H1 (cell line): ENCODE measurements around the gene COPS2. TPM values are rescaled to one million over a fixed set of nuclear protein-coding genes. Genes with fewer than 3 reads are reported as not detected.

Source experiments
- CTCF ChIA-PET: fragments of 300-600 bp; sonication (Branson Sonifier 250); formaldehyde crosslinking; loops from one replicate; lab custom pipeline; 2021; ENCODE audit not compliant: partially characterized antibody; lab: Charles Lee
- POLR2A ChIA-PET: fragments of 300-600 bp; sonication (Branson Sonifier 250); formaldehyde crosslinking; loops from one replicate; lab custom pipeline; 2021; ENCODE audit warnings: inconsistent platforms; ENCODE audit not compliant: partially characterized antibody; lab: Charles Lee
- DNase-seq, 2 experiments: peaks; one replicate each; pipeline versions ENCODE4 v3.0.0 to v3.0.0-alpha.2; 2010 to 2022; ENCODE audit warnings: low spot score in 2 of 2, low read depth in 1 of 2, mixed read lengths in 1 of 2
- FAIRE-seq: peaks from 2 replicates; lab custom pipeline; 2011; peaks lifted over from hg19 to GRCh38; lab: Jason Lieb, UNC
- H2AFZ ChIP-seq: 2 replicates; pipeline ENCODE4 v1.8.1; 2012; ENCODE audit warnings: low read length, inconsistent platforms
- H2AK5ac ChIP-seq: 2 replicates; pipeline ENCODE4 v1.6.1; 2013; ENCODE audit warnings: low read depth, low read length
- H2BK120ac ChIP-seq: replicated peaks from 2 replicates; pipeline ENCODE3; 2013; ENCODE audit warnings: low read depth, low read length, inconsistent platforms
- H2BK12ac ChIP-seq: 2 replicates; pipeline ENCODE4 v1.6.1; 2013; ENCODE audit warnings: low read depth, low read length
- H2BK15ac ChIP-seq: 2 replicates; pipeline ENCODE4 v1.6.1; 2013; ENCODE audit warnings: low read length
- H2BK20ac ChIP-seq: 2 replicates; pipeline ENCODE4 v1.6.1; 2013; ENCODE audit warnings: low read length
- H2BK5ac ChIP-seq: 2 replicates; pipeline ENCODE4 v1.6.1; 2013; ENCODE audit warnings: low read depth, low read length
- H3K14ac ChIP-seq: 2 replicates; pipeline ENCODE4 v1.6.1; 2013; ENCODE audit warnings: inconsistent platforms; ENCODE audit not compliant: insufficient read length
- H3K18ac ChIP-seq: 2 replicates; pipeline ENCODE4 v1.6.1; 2013; ENCODE audit warnings: low read length; ENCODE audit errors: extremely low read depth
- H3K23ac ChIP-seq: 2 replicates; pipeline ENCODE4 v1.6.1; 2013; ENCODE audit warnings: inconsistent platforms; ENCODE audit not compliant: insufficient read length
- H3K23me2 ChIP-seq: 2 replicates; pipeline ENCODE4 v1.6.1; 2013; ENCODE audit warnings: low read depth, low read length
- H3K27ac ChIP-seq: 2 replicates; pipeline ENCODE4 v1.6.1; 2011; ENCODE audit warnings: low read depth, low read length, inconsistent platforms
- H3K27me3 ChIP-seq, 4 experiments: replicated peaks in 1 of 4; 1 replicate in 1 of 4; 2 replicates in 3 of 4; pipeline versions ENCODE4 v1.6.1 to v1.8.1; 2011 to 2013; ENCODE audit warnings: low read length in 3 of 4, mild to moderate bottlenecking in 3 of 4, inconsistent platforms in 2 of 4, mixed read lengths in 2 of 4, moderate library complexity in 1 of 4; ENCODE audit not compliant: control insufficient read depth in 3 of 4, insufficient read depth in 3 of 4; ENCODE audit errors: extremely low read depth in 1 of 4
- H3K36me3 ChIP-seq, 4 experiments: 2 replicates each; pipeline versions ENCODE4 v1.6.1 to v1.8.1; 2011 to 2013; ENCODE audit warnings: mild to moderate bottlenecking in 4 of 4, low read length in 3 of 4, moderate library complexity in 2 of 4, control low read depth in 1 of 4, inconsistent platforms in 1 of 4; ENCODE audit not compliant: insufficient read depth in 4 of 4, control insufficient read depth in 2 of 4
- H3K4ac ChIP-seq: replicated peaks from 2 replicates; pipeline ENCODE3; 2013; ENCODE audit warnings: low read length, low read depth, mixed read lengths, inconsistent platforms; ENCODE audit not compliant: insufficient read length
- H3K4me1 ChIP-seq, 4 experiments: replicated peaks in 1 of 4; 1 replicate in 1 of 4; 2 replicates in 3 of 4; pipeline versions ENCODE4 v1.6.1 to v1.8.1; 2011 to 2013; ENCODE audit warnings: low read length in 3 of 4, inconsistent platforms in 2 of 4, mixed read lengths in 1 of 4; ENCODE audit not compliant: insufficient read depth in 4 of 4, control insufficient read depth in 3 of 4
- H3K4me2 ChIP-seq, 2 experiments: 2 replicates each; pipeline versions ENCODE4 v1.6.1 to v1.8.1; 2011 to 2013; ENCODE audit warnings: low read depth in 2 of 2, low read length in 2 of 2, control low read depth in 1 of 2, inconsistent platforms in 1 of 2, mild to moderate bottlenecking in 1 of 2; ENCODE audit not compliant: insufficient read depth in 1 of 2
- H3K4me3 ChIP-seq, 4 experiments: fragments of 200-600, 300-600 bp in 1 of 4; sonication (generic), shearing (Covaris generic), sonication (Bioruptor Twin) in 1 of 4; 2 replicates each; pipeline versions ENCODE4 v1.5.1 to v1.8.1; 2011 to 2016; ENCODE audit warnings: low read length in 4 of 4, low read depth in 3 of 4, control low read depth in 2 of 4, inconsistent platforms in 2 of 4, mild to moderate bottlenecking in 2 of 4, mixed read lengths in 1 of 4, moderate library complexity in 1 of 4; ENCODE audit not compliant: insufficient read depth in 2 of 4; ENCODE audit errors: extremely low read depth in 1 of 4
- H3K56ac ChIP-seq: replicated peaks from 2 replicates; pipeline ENCODE3; 2013; ENCODE audit warnings: low read depth, mild to moderate bottlenecking, mixed read lengths, low read length, inconsistent platforms; ENCODE audit not compliant: insufficient read length
- H3K79me1 ChIP-seq: 2 replicates; pipeline ENCODE4 v1.6.1; 2013; ENCODE audit warnings: low read depth, low read length, control low read depth
- H3K79me2 ChIP-seq, 2 experiments: 2 replicates each; pipeline versions ENCODE4 v1.6.1 to v1.8.1; 2012 to 2013; ENCODE audit warnings: low read length in 2 of 2, mild to moderate bottlenecking in 2 of 2, inconsistent platforms in 1 of 2; ENCODE audit not compliant: insufficient read depth in 2 of 2, control insufficient read depth in 1 of 2
- H3K9ac ChIP-seq, 4 experiments: replicated peaks in 1 of 4; 1 replicate in 1 of 4; 2 replicates in 3 of 4; pipeline versions ENCODE4 v1.6.1 to v1.8.1; 2011 to 2013; ENCODE audit warnings: low read depth in 3 of 4, low read length in 3 of 4, control low read depth in 2 of 4, mild to moderate bottlenecking in 2 of 4, moderate library complexity in 2 of 4, inconsistent platforms in 1 of 4; ENCODE audit errors: extremely low read depth in 1 of 4
- H3K9me3 ChIP-seq, 2 experiments: 2 replicates each; pipeline versions ENCODE4 v1.6.1 to v1.8.1; 2012 to 2013; ENCODE audit warnings: mild to moderate bottlenecking in 2 of 2, moderate library complexity in 2 of 2, control low read depth in 1 of 2, inconsistent platforms in 1 of 2, low read depth in 1 of 2, low read length in 1 of 2, mixed read lengths in 1 of 2; ENCODE audit not compliant: insufficient read depth in 2 of 2
- H4K20me1 ChIP-seq, 2 experiments: replicated peaks in 1 of 2; 2 replicates each; pipeline versions ENCODE3 to v1.8.1; 2011 to 2013; ENCODE audit warnings: inconsistent platforms in 2 of 2, low read length in 2 of 2, mild to moderate bottlenecking in 1 of 2; ENCODE audit not compliant: insufficient read depth in 2 of 2, control insufficient read depth in 1 of 2
- H4K5ac ChIP-seq: 2 replicates; pipeline ENCODE4 v1.6.1; 2013; ENCODE audit warnings: low read length, low read depth, mixed read lengths, inconsistent platforms; ENCODE audit not compliant: insufficient read length
- H4K8ac ChIP-seq: 2 replicates; pipeline ENCODE4 v1.8.0; 2013; ENCODE audit warnings: mild to moderate bottlenecking, moderate library complexity, low read length, inconsistent platforms; ENCODE audit not compliant: insufficient read depth; ENCODE audit errors: extremely low read depth
- H4K91ac ChIP-seq: replicated peaks from 2 replicates; pipeline ENCODE3; 2013; ENCODE audit warnings: low read length, mixed read lengths, inconsistent platforms; ENCODE audit not compliant: insufficient read length
- ASH2L ChIP-seq: fragments of 200-600, 300-600 bp; sonication (generic); IDR thresholded peaks from one replicate; pipeline ENCODE4 v1.7.1; 2017; ENCODE audit warnings: low read length
- CHD2 ChIP-seq: IDR thresholded peaks from 2 replicates; pipeline ENCODE4 v1.6.1; 2012; ENCODE audit warnings: low read length, improper control_type of control experiment
- CTBP2 ChIP-seq: IDR thresholded peaks from 2 replicates; pipeline ENCODE4 v1.7.0; 2011; ENCODE audit warnings: borderline replicate concordance, mild to moderate bottlenecking, moderate library complexity, mixed read lengths, low read length; ENCODE audit not compliant: insufficient read depth, insufficient read length
- EZH2 ChIP-seq: fragments of 200-600 bp; sonication (generic); IDR thresholded peaks from 2 replicates; pipeline ENCODE4 v1.7.1; 2012; ENCODE audit warnings: low read depth, mild to moderate bottlenecking, moderate library complexity, low read length, inconsistent platforms; ENCODE audit not compliant: severe bottlenecking
- HDAC2 ChIP-seq, 2 experiments: fragments of 300-600 bp in 1 of 2; sonication (generic) in 1 of 2; IDR thresholded peaks; 2 replicates each; pipeline ENCODE4 v1.6.1; 2011 to 2012; ENCODE audit warnings: low read depth in 2 of 2, low read length in 2 of 2, mild to moderate bottlenecking in 2 of 2, moderate library complexity in 2 of 2, borderline replicate concordance in 1 of 2, inconsistent platforms in 1 of 2
- JUN ChIP-seq: IDR thresholded peaks from 2 replicates; pipeline ENCODE4 v1.6.1; 2011; ENCODE audit warnings: low read depth, mild to moderate bottlenecking, improper control_type of control experiment, low read length
- JUND ChIP-seq: IDR thresholded peaks from 2 replicates; pipeline ENCODE4 v1.6.1; 2011; ENCODE audit warnings: mild to moderate bottlenecking, improper control_type of control experiment, low read length
- MAFK ChIP-seq: IDR thresholded peaks from 2 replicates; pipeline ENCODE4 v1.6.1; 2012; ENCODE audit warnings: low read depth, mild to moderate bottlenecking, improper control_type of control experiment, low read length
- NANOG ChIP-seq: IDR thresholded peaks from 2 replicates; pipeline ENCODE4 v1.6.1; 2011; ENCODE audit warnings: low read length, low read depth, mild to moderate bottlenecking, inconsistent platforms; ENCODE audit not compliant: insufficient read depth, poor library complexity, severe bottlenecking
- NRF1 ChIP-seq: IDR thresholded peaks from 2 replicates; pipeline ENCODE4 v1.6.1; 2011; ENCODE audit warnings: mild to moderate bottlenecking, low read depth, low read length, improper control_type of control experiment
- POLR2AphosphoS5 ChIP-seq: IDR thresholded peaks from 2 replicates; pipeline ENCODE4 v1.6.1; 2011; ENCODE audit warnings: low read depth, low read length
- RAD21 ChIP-seq, 2 experiments: IDR thresholded peaks in 1 of 2; conservative IDR thresholded peaks in 1 of 2; 2 replicates each; pipeline ENCODE4 v1.6.1; 2011; ENCODE audit warnings: low read depth in 2 of 2, low read length in 2 of 2, improper control_type of control experiment in 1 of 2, inconsistent platforms in 1 of 2, mild to moderate bottlenecking in 1 of 2, moderate library complexity in 1 of 2
- RFX5 ChIP-seq: IDR thresholded peaks from 2 replicates; pipeline ENCODE4 v1.6.1; 2011; ENCODE audit warnings: low read depth, low read length, improper control_type of control experiment, borderline replicate concordance
- SP1 ChIP-seq: IDR thresholded peaks from 2 replicates; pipeline ENCODE4 v1.6.1; 2011; ENCODE audit warnings: low read depth, low read length
- TEAD4 ChIP-seq: IDR thresholded peaks from 2 replicates; pipeline ENCODE4 v1.6.1; 2012; ENCODE audit warnings: low read depth, low read length, inconsistent platforms, mixed read lengths
- WGBS, 2 experiments: shearing (Covaris generic) in 1 of 2; methylation state at CpG; one replicate each; pipeline versions ENCODE4 v1.1.6 to v1.1.7; 2013 to 2015; ENCODE audit warnings: low lambda C conversion rate in 2 of 2, mixed read lengths in 2 of 2, inconsistent platforms in 1 of 2, low coverage in 1 of 2, missing lambda C conversion rate in 1 of 2; ENCODE audit not compliant: insufficient replicate concordance in 2 of 2, insufficient coverage in 1 of 2, insufficient read length in 1 of 2; ENCODE audit errors: extremely low coverage in 1 of 2, missing lambda C conversion rate in 1 of 2; 5-methylcytosine and 5-hydroxymethylcytosine counted together
- polyA plus RNA-seq, 7 experiments: library from polyadenylated mRNA; depleted of rRNA in 3 of 7; stranded (reverse) in 5 of 7; unstranded in 2 of 7; fragments of >200 nt in 5 of 7; fragments of 200-250 nt in 2 of 7; gene quantifications; 1 replicate in 5 of 7; 2 replicates in 1 of 7; 4 replicates in 1 of 7; pipeline versions ENCODE4 v1.2.1 to v1.2.3, GENCODE V29; 2011 to 2013; ENCODE audit warnings: missing spikeins in 2 of 7, mixed read lengths in 2 of 7
- total RNA-seq: library from RNA; stranded (reverse); fragmentation: NEBNext Ultra II Directional; extraction: Animal tissue kit (Norgen Biotek cat#: 25700); gene quantifications from 2 replicates; pipeline ENCODE4 v1.2.1, GENCODE V29; 2021

COPS2 gene
- total and polyA plus RNA-seq, 2 of the 8 experiments (the other 6 are each of a cell fraction or from before 2014, with no cell fraction given), result 17.7 to 85.1 TPM

DNA sequence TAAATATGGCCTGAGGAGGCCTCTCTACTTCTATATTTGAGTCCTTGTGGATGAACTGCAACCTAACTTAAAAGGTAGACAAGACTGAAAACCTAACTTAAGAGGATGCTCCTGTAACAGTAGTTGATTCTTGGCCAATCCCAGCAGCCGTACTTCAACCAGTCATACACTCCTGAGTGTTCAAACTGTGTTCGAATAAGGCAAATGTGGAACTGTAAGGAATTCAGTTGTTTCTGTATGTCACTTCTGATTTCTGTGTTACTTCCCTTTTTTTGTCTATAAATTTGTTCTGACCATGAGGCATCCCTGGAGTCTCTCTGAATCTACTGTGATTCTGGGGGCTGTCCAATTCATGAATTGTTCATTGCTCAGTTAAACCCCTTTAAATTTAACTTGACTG is 35.2 kb upstream of the COPS2 start:
- FAIRE-seq, result no peak
- peaks cover 0 to 20% of the 10 kb centered on the region in 2 experiments; a peak in 1 of 4 replicates for H3K79me2 ChIP-seq
- no peak for TF ChIP-seq ASH2L
- no peak for TF ChIP-seq RAD21 (IDR thresholded peaks at IDR 0.05 in 1 of 2, conservative IDR thresholded peaks at IDR 0.05 in 1 of 2; ENCODE audit: low read depth in 2 of 2, low read length in 2 of 2)
- no peak for TF ChIP-seq MAFK
- TF ChIP-seq HDAC2 (IDR thresholded peaks at IDR 0.05; ENCODE audit: borderline replicate concordance in 1 of 2, low read depth in 2 of 2, low read length in 2 of 2), result no peak
- TF ChIP-seq EZH2, result no peak
- no peak for TF ChIP-seq POLR2AphosphoS5
- no peak for TF ChIP-seq NRF1
- no peak for TF ChIP-seq NANOG
- TF ChIP-seq CHD2, result no peak
- TF ChIP-seq SP1, result no peak
- TF ChIP-seq JUND, result no peak
- TF ChIP-seq RFX5, result no peak
- TF ChIP-seq TEAD4, result no peak
- no peak for TF ChIP-seq JUN
- TF ChIP-seq CTBP2, result no peak

More for the DNA sequence above, 35.2 kb upstream of the COPS2 start:
- no peak overlapping the region for H3K18ac ChIP-seq
- WGBS, 2 experiments, result 95% methylated on average over 2 of the region's 2 CpGs; no CpG with 5 or more reads in 1 of the 2 experiments
- no peak overlapping the region for H2BK5ac ChIP-seq
- no peak overlapping the region for H3K23ac ChIP-seq
- H4K8ac ChIP-seq, result no peak overlapping the region
- H3K27me3 ChIP-seq, result no peaks in the 10 kb centered on the region
- H2BK12ac ChIP-seq, result no peak overlapping the region
- H3K4me3 ChIP-seq, result no peak overlapping the region
- POLR2A ChIA-PET, result no interaction called here
- no peak overlapping the region for H2BK20ac ChIP-seq
- DNase-seq, result no peak
- H2AFZ ChIP-seq, result no peak overlapping the region
- H3K36me3 ChIP-seq, result no peaks in the 10 kb centered on the region
- H4K91ac ChIP-seq, result no peak overlapping the region
- H3K56ac ChIP-seq, result no peak overlapping the region
- H3K14ac ChIP-seq, result no peak overlapping the region
- no peaks in the 10 kb centered on the region for H4K20me1 ChIP-seq
- H3K27ac ChIP-seq, result no peak overlapping the region
- no peak overlapping the region for H2BK15ac ChIP-seq
- CTCF ChIA-PET, result no interaction called here
- no peak overlapping the region for H3K4me2 ChIP-seq
- H3K4me1 ChIP-seq, result peaks cover 4 to 11% (median 9%) of the 10 kb centered on the region in 4 experiments; a peak in 6 of 7 replicates
- H4K5ac ChIP-seq, result no peak overlapping the region
- H3K9ac ChIP-seq, result no peak overlapping the region
- H2BK120ac ChIP-seq, result no peak overlapping the region
- H3K4ac ChIP-seq, result no peak overlapping the region
- no peaks in the 10 kb centered on the region for H3K79me1 ChIP-seq
- H3K9me3 ChIP-seq, result no peaks in the 10 kb centered on the region
- H2AK5ac ChIP-seq, result no peak overlapping the region
- no peaks in the 10 kb centered on the region for H3K23me2 ChIP-seq
